ENCODE data around the gene SLC13A3.

DNA sequence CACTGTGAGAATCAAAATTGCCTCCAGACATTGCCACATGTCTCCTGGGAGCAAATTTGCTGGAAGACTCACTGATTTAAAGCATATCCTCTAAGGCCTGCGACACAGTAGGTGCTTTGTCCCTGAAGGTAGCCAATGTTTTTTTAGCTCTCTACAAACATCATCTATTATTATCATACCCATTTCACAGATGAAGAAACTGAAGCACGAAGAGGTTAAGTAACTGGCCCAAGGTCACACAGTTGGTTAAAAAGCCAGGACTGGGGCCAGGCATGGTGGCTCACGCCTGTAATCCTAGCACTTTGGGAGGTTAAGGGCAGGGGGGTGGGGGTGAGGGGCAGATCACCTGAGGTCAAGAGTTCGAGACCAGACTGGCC is 12.4 kb downstream of the SLC13A3 start:
- no peak for TF ChIP-seq POLR2AphosphoS5 (IDR thresholded peaks at IDR 0.05; ENCODE audit: borderline replicate concordance, low read depth, low read length)
- no peak for TF ChIP-seq EZH2 (IDR thresholded peaks at IDR 0.05)

Data from SK-N-MC (cell line).